Right lobe of liver (tissue), 6 donors: ENCODE data around the gene HSD17B10. TPM values are rescaled to one million over a fixed set of nuclear protein-coding genes. Genes with fewer than 3 reads are reported as not detected.

Experiments used
- ATAC-seq, 4 donors: fragments of 200-7000 bp; cut with Tn5 transposase; one replicate each; pipeline ENCODE4 v1.9.1; 2020; ENCODE audit warnings: mild to moderate bottlenecking in 4 of 4, moderate library complexity in 4 of 4
- DNase-seq, 3 donors: peaks; one replicate each; pipeline ENCODE4 v3.0.0-alpha.2; 2020
- H3K27ac ChIP-seq, 3 donors: fragments of 200-600 bp; one replicate each; pipeline ENCODE4 v1.8.0; 2022
- H3K27me3 ChIP-seq, 2 donors: fragments of 200-600 bp; one replicate each; pipeline ENCODE4 v1.8.0; 2022
- H3K36me3 ChIP-seq, 4 donors: fragments of 200-600 bp; sonication (generic) in 1 of 4; one replicate each; pipeline versions ENCODE4 v1.5.1 to v1.8.0; 2017 to 2022; ENCODE audit warnings: control low read depth in 1 of 4
- H3K4me1 ChIP-seq, 4 donors: fragments of 200-600 bp; sonication (generic) in 1 of 4; one replicate each; pipeline versions ENCODE4 v1.5.1 to v1.8.0; 2017 to 2022; ENCODE audit warnings: control low read depth in 1 of 4
- H3K4me3 ChIP-seq, 3 donors: fragments of 200-600 bp; one replicate each; pipeline ENCODE4 v1.8.0; 2022
- H3K9me3 ChIP-seq, 4 donors: fragments of 200-600 bp; sonication (generic) in 1 of 4; one replicate each; pipeline versions ENCODE4 v1.5.1 to v1.8.0; 2017 to 2022; ENCODE audit warnings: control low read depth in 1 of 4
- CTCF ChIP-seq, 4 donors: fragments of 200-600 bp in 3 of 4; fragments of 450-650 bp in 1 of 4; IDR thresholded peaks; one replicate each; pipeline versions ENCODE4 v1.5.1 to v1.8.0; 2016 to 2022; ENCODE audit warnings: antibody characterized with exemption in 4 of 4, mild to moderate bottlenecking in 2 of 4
- POLR2A ChIP-seq: fragments of 450-650 bp; IDR thresholded peaks from one replicate; pipeline ENCODE4 v1.6.1; 2017; ENCODE audit warnings: antibody characterized with exemption, mild to moderate bottlenecking
- WGBS: methylation state at CpG from one replicate; pipeline ENCODE4 v1.1.6; 2018; ENCODE audit warnings: low coverage, low lambda C conversion rate; ENCODE audit not compliant: insufficient coverage; ENCODE audit errors: missing lambda C conversion rate; 5-methylcytosine and 5-hydroxymethylcytosine counted together
- intact Hi-C, 2 donors: fragments of 100-400 bp; cut with DNase I; formaldehyde crosslinking; loops; one replicate each; pipeline versions ENCODE4 v1.11.2 to v1.14.1; 2022
- total RNA-seq, 6 experiments: library from RNA; depleted of rRNA in 2 of 6; stranded (reverse); fragments of >200 nt in 2 of 6; fragmentation: NEBNext Ultra II Directional in 3 of 6; extraction: Animal tissue kit (Norgen Biotek cat#: 25700) in 3 of 6; gene quantifications; one replicate each; pipeline versions ENCODE4 v1.1.0 to v1.2.4, GENCODE V29; 2016 to 2023
- donor health status: DM: no; HTN: yes; CAD: no.
- donor health status: DM: no; HTN: no; CAD: no.
- donor health status: DM: no; HTN: no; CAD: no.
- donor health status: DM: no; HTN: yes; CAD: no.
- donor health status: DM: no; HTN: yes; CAD: no.

Gene HSD17B10
- total RNA-seq, 6 experiments from 2014 or later = 123 to 213 (median 137) TPM

GRCh38 chrX:53440101-53440500 lies 5.9 kb upstream of the HSD17B10 start:
- no peak for DNase-seq
- intact Hi-C loops = no loop called here
- Histone ChIP-seq H3K9me3 (no peaks in the 10 kb centered on the region), H3K27me3 (no peaks in the 10 kb centered on the region), H3K36me3 (no peaks in the 10 kb centered on the region), H3K4me1 (no peaks in the 10 kb centered on the region), H3K27ac (peak overlapping the region in 1 of 3 donors; percentile 55), H3K4me3 (peak overlapping the region in 1 of 3 donors; percentile 52)
- ATAC-seq = no peak
- no peak for TF ChIP-seq CTCF (IDR thresholded peaks at IDR 0.05)
- no peak for TF ChIP-seq POLR2A
- 67% methylated on average over 4 of the region's 5 CpGs for WGBS

- WGBS = 58% methylated on average over 1 of the region's 1 CpG
- TF ChIP-seq CTCF (IDR thresholded peaks at IDR 0.05) = no peak
- no peaks in the 10 kb centered on the region for H3K36me3 ChIP-seq
- no peak overlapping the region for H3K4me3 ChIP-seq
- H3K27ac ChIP-seq = no peak overlapping the region
- no peaks in the 10 kb centered on the region for H3K4me1 ChIP-seq
- intact Hi-C loops = loop anchor here (10.0 kb wide), 1 partner anchor 124 kb away; no protein-coding TSS in a partner anchor
- no peak for ATAC-seq
- H3K9me3 ChIP-seq = no peaks in the 10 kb centered on the region
- DNase-seq = no peak
- no peaks in the 10 kb centered on the region for H3K27me3 ChIP-seq
Observed at GRCh38 chrX:53438832-53439230, 4.7 kb upstream of the HSD17B10 start.

GRCh38 chrX:53438174-53438831 lies 4.1 kb upstream of the HSD17B10 start:
- Histone ChIP-seq H3K36me3 (no peaks in the 10 kb centered on the region), H3K4me1 (no peaks in the 10 kb centered on the region), H3K9me3 (no peaks in the 10 kb centered on the region), H3K27ac (no peak overlapping the region), H3K27me3 (no peaks in the 10 kb centered on the region), H3K4me3 (no peak overlapping the region)
- WGBS = 50% methylated on average over 5 of the region's 5 CpGs
- intact Hi-C loops = loop anchor here (10.0 kb wide), 1 partner anchor 124 kb away; no protein-coding TSS in a partner anchor
- no peak for TF ChIP-seq CTCF (IDR thresholded peaks at IDR 0.05)
- no peak for TF ChIP-seq POLR2A
- DNase-seq (no peak), ATAC-seq (no peak)

DNA sequence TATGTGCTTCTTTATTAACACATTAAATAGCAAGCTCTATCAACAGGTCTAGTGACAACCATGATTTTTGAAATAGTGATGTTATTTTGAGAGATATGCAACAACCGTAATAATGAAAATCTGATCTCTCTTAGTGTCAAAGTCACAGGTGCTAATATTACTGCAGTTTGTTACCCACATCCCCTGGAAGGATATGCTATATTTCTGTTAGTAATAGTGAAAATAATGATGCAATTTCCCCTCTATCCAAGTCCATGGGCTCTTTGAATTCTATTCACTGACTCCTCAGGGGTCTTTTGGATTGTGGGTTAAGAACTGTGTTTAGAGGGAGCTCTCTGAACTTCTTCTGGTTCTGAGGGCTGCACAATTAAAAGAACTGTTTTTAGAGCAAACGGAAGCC lies 3.0 kb upstream of the HSD17B10 start:
- TF ChIP-seq POLR2A = no peak
- TF ChIP-seq CTCF (IDR thresholded peaks at IDR 0.05) = no peak
- Histone ChIP-seq H3K36me3 (no peaks in the 10 kb centered on the region), H3K27ac (no peak overlapping the region), H3K4me1 (peaks cover 0 to 9% (median 4%) of the 10 kb centered on the region in 4 donors), H3K9me3 (no peaks in the 10 kb centered on the region), H3K27me3 (peaks cover 0 to under 1% of the 10 kb centered on the region in 2 donors), H3K4me3 (no peak overlapping the region)
- WGBS = 62% methylated on average over 2 of the region's 2 CpGs
- DNase-seq (no peak), ATAC-seq (no peak)
- intact Hi-C loops = loop anchor here (10.0 kb wide), 1 partner anchor 122 kb away; no protein-coding TSS in a partner anchor
